Activated naive CD8-positive, alpha-beta T cell treated with anti-CD3 and anti-CD28 coated beads for 36 hours (primary cell): ENCODE results near the gene UBE2G1. TPM values are rescaled to one million over a fixed set of nuclear protein-coding genes. Genes with fewer than 3 reads are reported as not detected.

Experiments
- DNase-seq: peaks from one replicate; pipeline ENCODE4 v3.0.0; 2021
- H3K27ac Mint-ChIP-seq: one replicate; pipeline ENCODE4 v1.8.0; 2022; ENCODE audit warnings: mild to moderate bottlenecking, moderate library complexity, mixed read lengths
- H3K27me3 Mint-ChIP-seq: one replicate; pipeline ENCODE4 v1.8.0; 2022; ENCODE audit warnings: mild to moderate bottlenecking, mixed read lengths
- H3K36me3 Mint-ChIP-seq: one replicate; pipeline ENCODE4 v1.8.0; 2021; ENCODE audit warnings: mild to moderate bottlenecking, mixed read lengths
- H3K4me1 Mint-ChIP-seq: one replicate; pipeline ENCODE4 v1.8.0; 2021; ENCODE audit warnings: mixed read lengths
- H3K4me3 Mint-ChIP-seq: one replicate; pipeline ENCODE4 v1.8.0; 2022; ENCODE audit warnings: mild to moderate bottlenecking, moderate library complexity, mixed read lengths
- H3K9me3 Mint-ChIP-seq: one replicate; pipeline ENCODE4 v1.8.0; 2022; ENCODE audit warnings: mixed read lengths
- total RNA-seq, 2 experiments: library from RNA; stranded (reverse); gene quantifications; one replicate each; pipeline ENCODE4 v1.2.3, GENCODE V29; 2021

UBE2G1 gene
- total RNA-seq, 2 experiments from 2014 or later: 58.8 to 63.9 TPM

GRCh38 chr17:4241535-4241934 lies 124.9 kb downstream of the UBE2G1 start:
- H3K27me3 Mint-ChIP-seq: no peaks in the 10 kb centered on the region
- no peaks in the 10 kb centered on the region for H3K9me3 Mint-ChIP-seq
- peaks cover 1% of the 10 kb centered on the region for H3K4me1 Mint-ChIP-seq
- no peak for DNase-seq
- no peak overlapping the region for H3K4me3 Mint-ChIP-seq
- peaks cover 14% of the 10 kb centered on the region for H3K36me3 Mint-ChIP-seq
- H3K27ac Mint-ChIP-seq: no peak overlapping the region

GRCh38 chr17:4236456-4236855 lies 130.0 kb downstream of the UBE2G1 start:
- DNase-seq: no peak
- Mint-ChIP-seq H3K27me3 (no peaks in the 10 kb centered on the region), H3K4me3 (no peak overlapping the region), H3K27ac (no peak overlapping the region), H3K4me1 (peaks cover 20% of the 10 kb centered on the region), H3K9me3 (no peaks in the 10 kb centered on the region), H3K36me3 (peaks cover 18% of the 10 kb centered on the region)

GRCh38 chr17:4235372-4236279 lies 130.8 kb downstream of the UBE2G1 start:
- Mint-ChIP-seq H3K27ac (no peak overlapping the region), H3K9me3 (no peaks in the 10 kb centered on the region), H3K4me1 (peaks cover 20% of the 10 kb centered on the region), H3K27me3 (no peaks in the 10 kb centered on the region), H3K36me3 (peaks cover 18% of the 10 kb centered on the region), H3K4me3 (no peak overlapping the region)
- no peak for DNase-seq

GRCh38 chr17:4234401-4234800 lies 132.1 kb downstream of the UBE2G1 start:
- Mint-ChIP-seq H3K27me3 (no peaks in the 10 kb centered on the region), H3K9me3 (no peaks in the 10 kb centered on the region), H3K36me3 (peaks cover 15% of the 10 kb centered on the region), H3K27ac (no peak overlapping the region), H3K4me1 (peaks cover 20% of the 10 kb centered on the region), H3K4me3 (no peak overlapping the region)
- DNase-seq: no peak

GRCh38 chr17:4233668-4234258 lies 132.7 kb downstream of the UBE2G1 start:
- Mint-ChIP-seq H3K27me3 (no peaks in the 10 kb centered on the region), H3K4me1 (peaks cover 20% of the 10 kb centered on the region), H3K36me3 (peaks cover 11% of the 10 kb centered on the region), H3K9me3 (no peaks in the 10 kb centered on the region), H3K4me3 (no peak overlapping the region), H3K27ac (no peak overlapping the region)
- DNase-seq: no peak

GRCh38 chr17:4232168-4232813 lies 134.2 kb downstream of the UBE2G1 start:
- peaks cover 11% of the 10 kb centered on the region for H3K36me3 Mint-ChIP-seq
- no peak overlapping the region for H3K4me3 Mint-ChIP-seq
- peaks cover 20% of the 10 kb centered on the region for H3K4me1 Mint-ChIP-seq
- peak overlapping the region; percentile 70 for H3K27ac Mint-ChIP-seq
- no peak for DNase-seq
- no peaks in the 10 kb centered on the region for H3K9me3 Mint-ChIP-seq
- no peaks in the 10 kb centered on the region for H3K27me3 Mint-ChIP-seq

- H3K36me3 Mint-ChIP-seq: peaks cover 8% of the 10 kb centered on the region
- H3K27me3 Mint-ChIP-seq: no peaks in the 10 kb centered on the region
- H3K27ac Mint-ChIP-seq: no peak overlapping the region
- no peak overlapping the region for H3K4me3 Mint-ChIP-seq
- no peak for DNase-seq
- no peaks in the 10 kb centered on the region for H3K9me3 Mint-ChIP-seq
- peaks cover 17% of the 10 kb centered on the region for H3K4me1 Mint-ChIP-seq
Observed at GRCh38 chr17:4229627-4230541, 136.6 kb downstream of the UBE2G1 start.

GRCh38 chr17:4221899-4222659 lies 144.4 kb downstream of the UBE2G1 start:
- Mint-ChIP-seq H3K4me3 (no peak overlapping the region), H3K27ac (no peak overlapping the region), H3K36me3 (peaks cover 5% of the 10 kb centered on the region), H3K9me3 (no peaks in the 10 kb centered on the region), H3K4me1 (no peaks in the 10 kb centered on the region), H3K27me3 (no peaks in the 10 kb centered on the region)
- DNase-seq: no peak

GRCh38 chr17:4221163-4221562 lies 145.3 kb downstream of the UBE2G1 start:
- Mint-ChIP-seq H3K36me3 (peaks cover 5% of the 10 kb centered on the region), H3K4me1 (no peaks in the 10 kb centered on the region), H3K27me3 (no peaks in the 10 kb centered on the region), H3K9me3 (no peaks in the 10 kb centered on the region), H3K27ac (no peak overlapping the region), H3K4me3 (no peak overlapping the region)
- no peak for DNase-seq

- Mint-ChIP-seq H3K27me3 (no peaks in the 10 kb centered on the region), H3K27ac (no peak overlapping the region), H3K4me1 (peaks cover 1% of the 10 kb centered on the region), H3K9me3 (no peaks in the 10 kb centered on the region), H3K4me3 (no peak overlapping the region), H3K36me3 (peaks cover 6% of the 10 kb centered on the region)
- DNase-seq: no peak
Observed at GRCh38 chr17:4220655-4221054, 145.8 kb downstream of the UBE2G1 start.

Other genes starting within 250 kb of the UBE2G1 start
- 10 to 100 TPM; 23.7 to 27.0 TPM for gene ZZEF1, start 223.6 kb downstream of the UBE2G1 start, total RNA-seq
- 10 to 100 TPM; 11.0 to 11.6 TPM for gene CYB5D2, start 223.5 kb downstream of the UBE2G1 start, total RNA-seq
- gene ANKFY1, start 102.7 kb downstream of the UBE2G1 start, total RNA-seq: 10 to 100 TPM; 29.4 to 31.4 TPM
- gene SPNS3, start 67.3 kb upstream of the UBE2G1 start, total RNA-seq: 10 to 100 TPM; 11.7 to 14.3 TPM
- under 1 TPM; 0.20 to 0.43 TPM for gene SPNS2, start 132.2 kb upstream of the UBE2G1 start, total RNA-seq
- gene MYBBP1A, start 188.7 kb upstream of the UBE2G1 start, total RNA-seq: 100 to 1,000 TPM; 174 to 176 TPM
- gene GGT6, start 193.9 kb upstream of the UBE2G1 start, total RNA-seq: not detected
- gene SMTNL2, start 217.9 kb upstream of the UBE2G1 start, total RNA-seq: not detected